GM12878 (cell line): ENCODE results near the gene TEX36. TPM values are rescaled to one million over a fixed set of nuclear protein-coding genes. Genes with fewer than 3 reads are reported as not detected.

Experiments used
- ATAC-seq: fragments of 200-7000 bp; cut with Tn5 transposase; 3 replicates; pipeline ENCODE4 v1.9.1; 2020; ENCODE audit warnings: mild to moderate bottlenecking, moderate library complexity
- BruUV-seq: library from RNA; stranded (reverse); fragments of 400-500 nt; replicated peaks from 2 replicates; lab custom pipeline; 2021; lab: Mats Ljungman, UMichigan
- CTCF ChIA-PET: fragments of 300-600 bp; sonication (Branson Sonifier 250); formaldehyde crosslinking; extraction: SDS; loops from one replicate; lab custom pipeline; 2021; ENCODE audit warnings: inconsistent platforms; lab: Yijun Ruan, JAX
- POLR2A ChIA-PET: fragments of 350-600 bp; formaldehyde crosslinking; extraction: SDS; loops from one replicate; lab custom pipeline; 2021; ENCODE audit warnings: inconsistent platforms; lab: Charles Lee
- RAD21 ChIA-PET: fragments of 300-600 bp; sonication (Branson Sonifier 250); formaldehyde crosslinking; loops from one replicate; lab custom pipeline; 2023; ENCODE audit warnings: antibody characterized with exemption; ENCODE audit not compliant: unreplicated experiment; lab: Charles Lee
- SMC1A ChIA-PET: fragments of 300-600 bp; sonication (Branson Sonifier 250); formaldehyde crosslinking; loops from one replicate; lab custom pipeline; 2023; ENCODE audit not compliant: unreplicated experiment, uncharacterized antibody; lab: Charles Lee
- DNase-seq: peaks from one replicate; pipeline ENCODE4 v3.0.0-alpha.2; 2011; ENCODE audit warnings: low read depth, low spot score
- FAIRE-seq: peaks from 3 replicates; lab custom pipeline; 2011; peaks lifted over from hg19 to GRCh38; lab: Jason Lieb, UNC
- H2AFZ ChIP-seq: 2 replicates; pipeline ENCODE4 v1.6.0; 2011; ENCODE audit warnings: low read depth, low read length, control low read depth; ENCODE audit not compliant: control insufficient read depth
- H3K27ac ChIP-seq: 2 replicates; pipeline ENCODE4 v1.5.1; 2011; ENCODE audit warnings: control low read depth; ENCODE audit not compliant: control insufficient read depth, insufficient read depth
- H3K27me3 ChIP-seq, 2 experiments: replicated peaks in 1 of 2; 2 replicates each; pipeline versions ENCODE4 v1.6.0 to v1.6.1; 2011; ENCODE audit warnings: low read length in 1 of 2; ENCODE audit not compliant: control insufficient read depth in 2 of 2, insufficient read depth in 2 of 2
- H3K36me3 ChIP-seq, 2 experiments: 2 replicates each; pipeline ENCODE4 v1.5.1; 2011; ENCODE audit warnings: low read length in 1 of 2; ENCODE audit not compliant: control insufficient read depth in 2 of 2, insufficient read depth in 2 of 2
- H3K4me1 ChIP-seq: 2 replicates; pipeline ENCODE4 v1.6.1; 2011; ENCODE audit warnings: mild to moderate bottlenecking, low read length, moderate library complexity, mixed read lengths; ENCODE audit not compliant: control insufficient read depth, insufficient read depth
- H3K4me2 ChIP-seq: 2 replicates; pipeline ENCODE4 v1.6.0; 2011; ENCODE audit warnings: control low read depth; ENCODE audit not compliant: control insufficient read depth, insufficient read depth
- H3K4me3 ChIP-seq: fragments of 200-600 bp; sonication (generic); 2 replicates; pipeline ENCODE4 v1.5.1; 2016
- H3K79me2 ChIP-seq: 2 replicates; pipeline ENCODE4 v1.6.0; 2011; ENCODE audit warnings: low read length; ENCODE audit not compliant: control insufficient read depth, insufficient read depth
- H3K9ac ChIP-seq: 2 replicates; pipeline ENCODE4 v1.8.0; 2011; ENCODE audit warnings: low read length, control low read depth, mixed read lengths; ENCODE audit not compliant: control insufficient read depth, insufficient read depth
- H3K9me3 ChIP-seq: replicated peaks from 3 replicates; pipeline ENCODE4 v1.5.1; 2011; ENCODE audit warnings: mild to moderate bottlenecking, low read length; ENCODE audit not compliant: control insufficient read depth, insufficient read depth
- H4K20me1 ChIP-seq: 2 replicates; pipeline ENCODE4 v1.6.0; 2011; ENCODE audit not compliant: control insufficient read depth, insufficient read depth
- CBX5 ChIP-seq: sonication (generic); IDR thresholded peaks from 2 replicates; pipeline ENCODE4 v1.6.1; 2016; ENCODE audit warnings: low read depth, moderate library complexity, mild to moderate bottlenecking, inconsistent platforms
- CEBPB ChIP-seq, 2 experiments: fragments of 150-350 bp in 1 of 2; IDR thresholded peaks; 2 replicates each; pipeline ENCODE4 v1.6.1; 2012 to 2014; ENCODE audit warnings: low read depth in 2 of 2, low read length in 2 of 2, borderline replicate concordance in 1 of 2, inconsistent platforms in 1 of 2
- EP300 ChIP-seq, 2 experiments: fragments of 150-350 bp in 1 of 2; IDR thresholded peaks; 2 replicates each; pipeline ENCODE4 v1.6.1; 2011 to 2012; ENCODE audit warnings: low read depth in 2 of 2, low read length in 2 of 2, borderline replicate concordance in 1 of 2, improper control_type of control experiment in 1 of 2, inconsistent platforms in 1 of 2; ENCODE audit not compliant: control insufficient read depth in 1 of 2
- MEF2A ChIP-seq: IDR thresholded peaks from 2 replicates; pipeline ENCODE4 v1.6.1; 2011; ENCODE audit warnings: low read depth, mild to moderate bottlenecking, low read length, moderate library complexity; ENCODE audit not compliant: insufficient read depth
- SREBF1 ChIP-seq: IDR thresholded peaks from 2 replicates; pipeline ENCODE4 v1.6.1; 2012; ENCODE audit warnings: mild to moderate bottlenecking, low read length
- SREBF2 ChIP-seq: IDR thresholded peaks from 2 replicates; pipeline ENCODE4 v1.6.1; 2012; ENCODE audit warnings: mild to moderate bottlenecking, low read length
- TARDBP ChIP-seq: IDR thresholded peaks from 2 replicates; pipeline ENCODE4 v1.6.1; 2016; ENCODE audit warnings: borderline replicate concordance
- ZBED1 ChIP-seq: IDR thresholded peaks from 2 replicates; pipeline ENCODE4 v1.6.1; 2016; ENCODE audit warnings: borderline replicate concordance
- WGBS: methylation state at CpG from one replicate; pipeline ENCODE4 v1.1.6; 2016; ENCODE audit warnings: low lambda C conversion rate; ENCODE audit not compliant: insufficient replicate concordance, insufficient coverage; ENCODE audit errors: missing lambda C conversion rate; 5-methylcytosine and 5-hydroxymethylcytosine counted together
- in situ Hi-C: fragments of 300-500 bp; cut with MboI; formaldehyde crosslinking; loops from 9 replicates; pipeline ENCODE4 v1.14.3; 2018; ENCODE audit warnings: mixed read lengths
- intact Hi-C: fragments of 100-400 bp; cut with micrococcal nuclease; formaldehyde crosslinking; loops from one replicate; pipeline ENCODE4 v1.14.2; 2022; ENCODE audit not compliant: unreplicated experiment
- polyA plus RNA-seq, 11 experiments: library from polyadenylated mRNA; depleted of rRNA in 4 of 11; unstranded in 6 of 11; stranded (reverse) in 5 of 11; fragments of >200 nt; fragmentation: Nextera tagmentation in 4 of 11; fragmentation: Illumina TruSeq in 1 of 11; extraction: Ambion mirVana in 4 of 11; extraction: Trizol in 1 of 11; gene quantifications; 1 replicate in 1 of 11; 2 replicates in 10 of 11; pipeline versions ENCODE4 v1.2.1 to v1.2.3, GENCODE V29; 2011 to 2016; ENCODE audit warnings: inconsistent platforms in 2 of 11, missing spikeins in 2 of 11, low read depth in 1 of 11
- total RNA-seq, 4 experiments: library from RNA; depleted of rRNA in 3 of 4; stranded (reverse); fragments of >200 nt in 3 of 4; fragmentation: Illumina TruSeq in 1 of 4; extraction: Trizol in 1 of 4; gene quantifications; 2 replicates each; pipeline versions ENCODE4 v1.2.1 to v1.2.3, GENCODE V29; 2013 to 2021

Gene TEX36
- total and polyA plus RNA-seq, 10 of the 15 experiments (the other 5 are each of a cell fraction or from before 2014, with no cell fraction given): not detected

- CTCF ChIA-PET: interaction anchor here (0.7 kb wide), 1 partner anchor 620 kb away, joined by 3 read pairs; no protein-coding TSS in a partner anchor
- TF ChIP-seq SREBF2 (no peak), MEF2A (no peak), CEBPB (IDR thresholded peaks at IDR 0.05; ENCODE audit: borderline replicate concordance in 1 of 2, low read depth in 2 of 2, low read length in 2 of 2) (no peak), EP300 (IDR thresholded peaks at IDR 0.05; ENCODE audit: borderline replicate concordance in 1 of 2, control insufficient read depth in 1 of 2, low read depth in 2 of 2, low read length in 2 of 2) (no peak), CBX5 (no peak)
- Histone ChIP-seq H4K20me1 (no peaks in the 10 kb centered on the region), H3K9me3 (no peaks in the 10 kb centered on the region), H3K36me3 (no peaks in the 10 kb centered on the region), H3K27me3 (no peaks in the 10 kb centered on the region), H2AFZ (no peak overlapping the region), H3K4me1 (no peaks in the 10 kb centered on the region), H3K79me2 (no peaks in the 10 kb centered on the region), H3K27ac (no peak overlapping the region), H3K4me3 (no peak overlapping the region), H3K4me2 (no peak overlapping the region), H3K9ac (no peak overlapping the region)
- no peak for DNase-seq
- RAD21 ChIA-PET: no interaction called here
- POLR2A ChIA-PET: no interaction called here
- WGBS: 35% methylated on average over 13 of the region's 13 CpGs
- no peak for ATAC-seq
- no TSS peak for BruUV-seq
- no peak for FAIRE-seq
- in situ Hi-C loops (loop anchor here (5.0 kb wide), 1 partner anchor 586 kb away; no protein-coding TSS in a partner anchor), intact Hi-C loops (no loop called here)
- SMC1A ChIA-PET: interaction anchor here (0.9 to 1.3 kb wide), 3 partner anchors 11 to 1054 kb away, joined by 3 to 5 read pairs (median 3); no protein-coding TSS in a partner anchor
Measured at GRCh38 chr10:125633517-125633999, 49.4 kb downstream of the TEX36 start.

- no TSS peak for BruUV-seq
Measured at GRCh38 chr10:125631806-125632205, 51.2 kb downstream of the TEX36 start.

More at GRCh38 chr10:125631806-125632205, 51.2 kb downstream of the TEX36 start:
- H3K36me3 ChIP-seq: no peaks in the 10 kb centered on the region
- in situ Hi-C loops: loop anchor here (5.0 kb wide), 1 partner anchor 585 kb away; no protein-coding TSS in a partner anchor
- RAD21 ChIA-PET: no interaction called here
- no peak overlapping the region for H3K4me3 ChIP-seq
- SMC1A ChIA-PET: no interaction called here
- no peak for DNase-seq
- no peak overlapping the region for H3K9ac ChIP-seq
- H3K27ac ChIP-seq: no peak overlapping the region
- H3K4me1 ChIP-seq: no peaks in the 10 kb centered on the region
- H3K27me3 ChIP-seq: no peaks in the 10 kb centered on the region
- no peak for TF ChIP-seq TARDBP
- no peak for TF ChIP-seq ZBED1
- TF ChIP-seq SREBF1: no peak
- TF ChIP-seq, all 136 proteins: peak for 0
- Histone ChIP-seq H4K20me1 (no peaks in the 10 kb centered on the region), H3K4me2 (no peak overlapping the region), H2AFZ (no peak overlapping the region), H3K9me3 (no peaks in the 10 kb centered on the region), H3K79me2 (no peaks in the 10 kb centered on the region)
- 22% methylated on average over 5 of the region's 5 CpGs for WGBS
- no peak for ATAC-seq
- FAIRE-seq: no peak
- POLR2A ChIA-PET: no interaction called here
- intact Hi-C loops: no loop called here
- CTCF ChIA-PET: no interaction called here
